HG02852 (cell line): Measurements from ENCODE around the gene PEPD.

Experiments used
- ATAC-seq: cut with Tn5 transposase; IDR thresholded peaks from one replicate; pipeline ENCODE4 v1.9.1; 2021; ENCODE audit warnings: mild to moderate bottlenecking, moderate library complexity; ENCODE audit not compliant: unreplicated experiment

The PEPD gene

DNA sequence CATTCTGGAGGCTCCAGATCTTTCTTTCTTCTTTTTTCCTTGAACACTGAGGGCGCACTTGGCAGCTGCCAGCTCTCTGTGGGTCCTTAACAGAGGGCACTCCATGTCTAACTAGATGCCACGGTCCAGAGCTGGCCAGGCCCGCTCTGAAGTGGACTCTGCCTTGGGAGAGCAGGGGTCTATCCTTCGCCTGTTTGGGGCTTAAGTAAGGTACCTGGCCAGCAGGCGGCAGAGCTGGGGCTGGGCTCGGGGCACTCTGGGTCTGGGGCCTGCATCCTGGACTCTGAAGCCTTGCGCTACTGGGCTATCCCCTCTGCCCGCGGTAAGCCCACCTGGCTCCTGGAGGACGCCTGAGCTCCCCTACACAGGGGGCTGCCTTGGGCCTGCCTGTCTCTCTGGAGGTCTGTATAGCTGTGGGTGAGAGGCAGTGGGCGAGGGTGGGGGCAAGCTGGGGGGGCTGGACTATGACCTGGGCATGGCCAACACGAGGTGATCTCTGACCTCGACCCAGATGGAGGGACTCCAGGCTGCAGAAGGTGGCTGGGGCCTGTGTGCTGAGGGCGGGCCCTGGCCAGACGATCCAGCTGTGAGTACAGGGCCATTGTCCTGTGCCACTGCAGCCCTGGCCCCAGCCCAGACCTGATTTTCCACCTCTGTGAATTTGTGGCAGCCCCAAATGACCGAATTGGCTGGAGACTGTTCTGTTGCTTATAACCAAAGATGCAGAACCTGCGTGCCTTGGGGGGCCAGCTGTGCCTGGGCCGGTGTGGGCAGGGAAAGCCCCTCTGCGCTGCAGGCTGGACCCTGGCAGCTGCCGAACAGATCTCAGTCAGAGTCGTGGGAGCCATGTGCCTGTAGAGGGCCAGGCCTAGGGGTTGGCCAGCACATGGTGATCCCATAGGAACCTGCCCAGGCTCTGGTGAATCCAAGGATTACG, 121.6 kb downstream of the PEPD start:
- no peak for ATAC-seq

DNA sequence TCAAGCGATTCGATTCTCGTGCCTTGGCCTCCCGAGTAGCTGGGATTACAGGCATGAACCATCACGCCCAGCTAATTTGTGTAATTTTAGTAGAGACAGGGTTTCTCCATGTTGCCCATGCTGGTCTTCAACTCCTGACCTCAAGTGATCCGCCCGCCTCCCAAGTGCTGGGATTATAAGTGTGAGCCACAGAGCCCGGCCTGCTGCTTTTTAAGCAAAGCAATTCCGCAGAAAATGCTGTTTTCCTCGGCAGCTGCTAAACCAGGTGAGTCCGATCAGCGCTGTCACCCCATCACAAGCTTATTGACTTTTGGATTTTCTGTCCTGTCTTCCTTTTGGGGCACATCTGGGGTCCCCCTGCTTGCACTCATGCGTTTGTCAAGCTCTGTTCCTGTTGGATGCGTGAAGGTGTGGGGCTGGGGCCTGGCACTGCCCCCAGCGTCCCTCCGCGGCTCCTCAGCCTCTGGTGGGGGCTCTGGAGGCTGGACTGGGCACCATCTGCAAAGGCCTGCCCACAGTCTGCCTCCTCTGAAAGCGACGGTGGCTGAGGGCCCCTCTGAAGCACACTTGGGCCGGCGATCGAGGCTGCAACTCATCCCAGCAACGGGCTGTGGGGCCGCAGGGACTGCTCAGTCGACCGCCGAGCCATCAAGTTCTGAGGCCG, 122.4 kb downstream of the PEPD start:
- ATAC-seq = no peak

DNA sequence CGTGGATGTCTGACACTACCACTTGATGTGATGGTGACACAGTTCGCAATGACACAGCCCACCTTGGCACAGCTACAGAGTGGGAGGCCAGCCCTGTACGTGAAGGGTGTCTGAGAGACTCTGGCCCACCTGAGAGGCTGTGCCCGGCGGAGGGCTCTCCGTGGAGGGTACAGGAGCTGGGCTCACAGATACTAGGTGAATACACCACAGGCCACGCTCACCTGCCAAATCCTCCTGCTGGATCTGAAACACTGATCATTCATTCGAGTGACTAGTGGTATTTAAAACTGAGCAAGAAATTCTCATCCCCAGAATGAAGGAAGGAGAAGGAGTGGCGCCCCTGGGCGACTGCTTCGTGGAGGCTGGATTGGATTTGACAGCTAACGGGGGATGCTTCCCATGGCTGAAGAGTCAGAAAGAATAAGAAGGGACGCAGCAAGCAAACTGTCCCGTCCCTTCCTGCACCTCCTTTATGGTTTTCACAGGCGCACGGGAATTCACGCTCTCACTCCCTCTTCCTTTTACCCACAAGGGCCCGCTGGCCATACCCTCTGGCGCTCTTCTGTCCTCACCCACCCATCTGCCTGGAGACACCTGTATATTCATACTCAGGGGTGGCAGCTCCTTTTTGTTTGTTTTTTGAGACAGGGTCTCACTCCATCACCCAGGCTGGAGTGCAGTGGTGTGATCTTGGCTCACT, 123.1 kb downstream of the PEPD start:
- no peak for ATAC-seq

DNA sequence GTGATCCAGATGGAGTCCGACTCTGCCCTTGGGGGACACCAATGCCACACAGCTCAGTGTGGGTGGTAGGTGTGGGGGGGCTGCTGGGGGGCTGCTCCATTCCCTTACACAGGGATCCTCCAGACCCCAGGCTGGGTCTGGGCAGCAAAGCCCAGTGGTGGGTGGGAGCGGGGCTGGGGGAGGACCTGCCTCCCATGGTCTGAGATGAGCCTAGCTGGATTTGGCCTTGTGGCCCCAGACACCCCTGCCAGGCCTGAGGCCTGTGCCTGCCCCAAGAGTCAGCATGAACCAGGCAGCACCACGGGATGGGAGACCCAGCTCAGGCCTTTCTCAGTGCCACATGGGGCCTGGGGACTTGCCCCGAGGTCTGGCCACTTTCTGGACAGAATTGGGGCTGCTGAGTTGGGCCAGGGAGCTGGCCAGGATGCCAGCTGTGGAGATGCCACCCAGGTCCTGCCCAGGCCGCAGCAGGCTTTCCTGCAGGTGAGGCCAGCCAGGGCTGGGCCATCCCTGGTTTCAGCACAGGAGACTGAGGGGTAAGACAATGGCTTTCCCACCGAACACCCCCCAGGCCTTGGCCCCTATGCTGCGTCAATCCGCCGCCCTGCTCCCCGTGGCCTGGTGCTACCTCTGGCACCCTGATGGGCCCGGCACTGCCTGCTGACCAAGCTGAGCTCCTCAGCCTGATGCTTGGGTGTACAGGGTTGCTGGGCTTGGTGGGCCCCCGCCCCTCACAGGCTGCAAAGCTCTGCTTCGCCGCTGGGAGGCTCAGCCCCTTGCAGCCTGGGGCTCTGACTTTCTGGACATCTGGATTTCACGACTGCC, 123.8 kb downstream of the PEPD start:
- no peak for ATAC-seq

DNA sequence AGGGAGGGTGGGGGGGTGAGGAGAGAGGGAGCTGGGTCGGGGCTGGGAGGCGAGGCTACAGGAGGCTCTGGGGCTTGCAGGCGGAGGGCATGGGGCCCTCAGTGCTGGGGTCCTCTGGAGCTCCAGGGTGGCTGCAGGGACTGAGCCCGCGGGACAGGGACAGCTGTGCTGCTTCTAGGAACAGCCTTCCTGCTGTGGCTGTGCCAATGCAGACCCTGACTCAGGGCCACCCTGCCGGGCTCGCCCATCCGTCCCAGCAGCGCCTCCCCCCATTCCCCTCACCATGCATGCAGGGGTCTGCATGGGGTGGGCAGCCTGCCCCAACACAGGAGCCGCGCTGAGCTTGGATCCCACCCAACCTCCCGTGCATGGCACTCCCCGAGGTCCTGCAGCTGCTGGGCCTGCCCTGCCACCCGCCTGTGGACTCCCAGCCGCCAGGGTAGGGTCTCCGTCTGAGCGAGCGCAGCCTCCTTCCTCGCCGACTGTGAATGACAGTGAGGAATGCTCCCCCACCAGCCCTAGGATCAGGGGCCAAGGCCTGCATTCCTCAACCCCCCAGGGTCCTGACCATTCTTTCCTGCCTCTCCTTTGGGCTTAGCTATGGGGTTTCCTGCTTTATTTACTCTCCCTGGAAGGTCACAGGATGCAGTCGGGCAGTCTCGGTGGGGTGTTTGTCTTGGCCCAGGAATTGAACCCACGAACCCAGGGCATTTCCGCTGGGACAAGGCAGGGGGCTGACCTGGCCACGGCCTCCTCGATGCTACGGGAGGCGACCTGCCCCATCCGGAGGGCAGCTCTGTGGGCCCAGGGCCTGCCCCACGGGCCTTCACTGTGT, 124.7 kb downstream of the PEPD start:
- no peak for ATAC-seq

DNA sequence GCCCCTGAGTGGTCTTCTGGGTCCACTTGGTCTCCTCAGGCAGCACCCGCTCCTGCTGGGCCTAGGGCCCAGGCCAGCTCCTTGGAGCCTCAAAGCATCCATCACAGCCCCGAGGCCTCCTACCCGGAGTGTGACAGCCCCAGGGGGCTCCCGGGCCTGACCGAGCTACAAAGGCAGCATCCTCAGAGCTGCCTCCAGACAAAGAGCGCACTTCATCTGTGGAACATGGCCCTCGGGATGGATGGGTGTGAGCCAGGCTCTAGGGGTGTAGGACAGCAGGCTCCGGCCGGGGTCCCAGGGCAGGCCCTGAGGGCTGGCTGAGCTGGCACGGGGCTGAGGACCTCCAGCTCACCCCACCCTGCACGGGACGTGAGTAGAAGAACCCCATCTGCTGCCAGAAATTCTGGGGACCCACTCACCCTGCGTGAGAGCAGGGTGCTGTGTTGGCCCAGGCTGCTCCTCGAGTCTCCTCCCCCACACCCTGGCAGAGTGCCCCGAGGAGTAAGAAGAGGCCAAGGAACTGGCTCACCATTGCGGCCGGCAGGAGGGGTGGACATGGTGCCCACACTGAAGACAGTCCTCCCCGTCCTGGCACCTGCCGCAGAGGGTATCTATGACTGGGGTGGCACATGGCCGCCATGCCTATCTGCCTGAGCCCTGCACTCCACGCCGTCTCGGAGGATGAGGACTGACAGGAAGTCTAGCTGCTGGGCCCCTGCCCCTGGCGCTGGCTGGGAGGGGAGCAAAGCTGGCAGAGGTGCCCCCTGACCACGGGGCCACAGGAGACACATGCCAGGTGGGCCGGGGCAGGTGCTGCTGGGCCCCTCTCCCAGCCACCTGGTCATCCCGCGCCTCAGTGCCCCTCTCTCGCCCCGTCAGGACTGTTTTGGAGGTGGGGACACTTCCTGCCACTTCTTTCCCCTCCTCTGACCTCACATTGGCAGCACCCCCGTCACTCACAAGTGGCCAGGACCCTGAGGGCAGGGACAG, 125.7 kb downstream of the PEPD start:
- ATAC-seq = no peak

DNA sequence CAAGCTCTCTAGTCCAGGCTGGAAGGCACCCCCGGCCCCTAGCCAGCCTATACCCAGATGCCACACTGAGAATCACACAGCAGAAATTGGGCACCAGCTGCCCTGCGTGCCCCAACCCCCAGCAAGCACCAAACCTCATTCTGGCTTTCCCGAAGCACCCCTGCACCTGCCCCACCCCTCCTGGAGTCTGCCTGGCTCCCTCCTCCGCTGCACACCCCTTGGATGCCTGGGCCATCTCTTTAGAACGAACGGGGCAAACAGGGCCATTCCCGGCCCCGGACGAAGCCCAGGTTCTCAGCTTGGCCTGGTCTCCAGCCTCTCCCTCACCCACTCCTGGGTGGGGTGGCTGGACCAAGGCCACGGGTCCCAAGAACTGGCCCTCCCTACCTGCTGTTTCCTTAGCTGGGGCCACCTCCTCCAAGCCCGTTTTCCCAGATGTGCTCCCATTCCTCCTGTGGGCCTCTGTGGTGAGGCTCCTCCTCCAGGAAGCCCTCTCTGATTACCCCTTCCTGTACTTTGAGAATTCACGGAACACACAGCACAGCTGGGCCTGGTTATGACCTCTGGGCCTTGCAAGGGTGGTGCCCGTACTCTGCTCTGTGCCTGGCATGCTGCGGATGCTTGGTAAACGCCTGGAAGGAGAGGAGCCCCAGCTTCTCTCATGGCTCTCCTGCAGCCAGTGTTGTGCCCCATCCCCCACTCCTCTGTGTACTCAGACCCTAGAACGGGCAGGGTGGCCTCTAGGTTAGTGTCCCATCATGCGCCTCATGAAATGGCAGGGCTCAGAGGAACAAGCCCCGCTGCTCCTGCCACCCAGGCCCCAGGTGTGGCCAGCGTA, 126.6 kb downstream of the PEPD start:
- no peak for ATAC-seq

DNA sequence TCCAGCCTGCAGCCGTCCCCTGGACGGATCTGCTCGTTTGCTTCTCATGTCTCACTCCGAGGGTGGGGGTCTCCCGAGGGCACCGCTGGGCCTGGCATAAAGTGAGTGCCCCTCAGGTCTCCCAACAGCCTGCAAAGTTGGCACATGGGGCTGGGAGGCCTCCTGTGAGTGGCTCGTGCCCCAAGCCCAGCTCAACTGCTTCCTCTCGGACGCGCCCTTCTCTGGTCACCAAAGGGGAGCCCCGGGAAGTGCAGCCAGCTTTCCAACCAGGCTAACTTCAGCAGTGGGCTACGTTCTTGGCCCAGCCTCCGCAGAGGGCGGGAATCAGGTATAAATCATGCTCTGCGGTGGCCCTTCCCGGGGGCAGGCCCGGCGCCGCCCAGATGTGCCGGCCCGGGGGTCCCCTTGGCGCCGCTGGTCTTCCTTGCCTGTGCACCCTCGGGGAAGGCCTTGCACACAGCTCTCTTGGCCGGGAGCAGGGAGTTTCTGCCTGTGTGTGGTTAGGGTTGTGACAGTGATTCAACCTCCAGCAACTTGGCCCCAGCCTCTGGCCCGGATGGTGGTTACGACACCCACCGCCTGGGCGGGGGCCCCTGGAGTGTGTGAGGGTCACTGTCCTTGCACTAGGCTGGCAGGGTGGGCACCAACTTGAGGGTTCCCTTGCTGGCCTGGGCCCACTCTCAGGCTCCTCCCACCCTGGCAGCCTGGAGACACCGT, 127.4 kb downstream of the PEPD start:
- no peak for ATAC-seq

DNA sequence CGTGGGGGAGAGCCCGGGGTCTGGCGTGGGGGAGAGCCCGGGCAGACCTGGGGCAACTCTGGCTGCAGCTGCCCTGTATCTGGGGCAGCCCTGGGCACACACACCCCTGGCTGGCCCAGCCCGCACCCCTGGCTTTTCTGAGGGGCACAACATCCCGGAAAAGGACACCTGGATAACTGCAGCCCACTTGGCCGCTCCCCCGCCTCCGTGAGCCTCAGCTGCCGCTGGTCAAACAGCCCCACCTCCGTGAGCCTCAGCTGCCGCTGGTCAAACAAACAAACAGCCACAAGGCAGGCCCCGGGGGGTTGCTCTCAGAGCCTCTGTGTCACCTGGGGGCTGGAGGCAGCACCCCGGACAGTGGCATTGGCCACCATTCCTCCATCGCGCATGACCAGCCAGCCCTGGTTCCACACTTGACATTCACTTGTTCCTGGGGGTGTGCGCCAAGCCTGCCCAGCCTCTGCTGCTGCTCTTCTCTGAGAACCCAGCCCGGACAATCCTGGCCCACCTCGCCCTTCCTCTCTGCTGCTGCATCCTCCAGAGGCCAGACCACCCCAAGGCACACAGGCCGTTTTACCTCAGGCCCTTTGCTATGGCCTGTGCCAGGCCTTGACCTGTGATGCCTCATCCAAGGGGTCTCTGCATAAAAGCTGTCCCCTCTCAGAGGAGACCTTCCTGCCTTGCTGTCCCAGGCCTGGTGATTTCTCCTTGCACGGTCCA, 128.1 kb downstream of the PEPD start:
- no peak for ATAC-seq

DNA sequence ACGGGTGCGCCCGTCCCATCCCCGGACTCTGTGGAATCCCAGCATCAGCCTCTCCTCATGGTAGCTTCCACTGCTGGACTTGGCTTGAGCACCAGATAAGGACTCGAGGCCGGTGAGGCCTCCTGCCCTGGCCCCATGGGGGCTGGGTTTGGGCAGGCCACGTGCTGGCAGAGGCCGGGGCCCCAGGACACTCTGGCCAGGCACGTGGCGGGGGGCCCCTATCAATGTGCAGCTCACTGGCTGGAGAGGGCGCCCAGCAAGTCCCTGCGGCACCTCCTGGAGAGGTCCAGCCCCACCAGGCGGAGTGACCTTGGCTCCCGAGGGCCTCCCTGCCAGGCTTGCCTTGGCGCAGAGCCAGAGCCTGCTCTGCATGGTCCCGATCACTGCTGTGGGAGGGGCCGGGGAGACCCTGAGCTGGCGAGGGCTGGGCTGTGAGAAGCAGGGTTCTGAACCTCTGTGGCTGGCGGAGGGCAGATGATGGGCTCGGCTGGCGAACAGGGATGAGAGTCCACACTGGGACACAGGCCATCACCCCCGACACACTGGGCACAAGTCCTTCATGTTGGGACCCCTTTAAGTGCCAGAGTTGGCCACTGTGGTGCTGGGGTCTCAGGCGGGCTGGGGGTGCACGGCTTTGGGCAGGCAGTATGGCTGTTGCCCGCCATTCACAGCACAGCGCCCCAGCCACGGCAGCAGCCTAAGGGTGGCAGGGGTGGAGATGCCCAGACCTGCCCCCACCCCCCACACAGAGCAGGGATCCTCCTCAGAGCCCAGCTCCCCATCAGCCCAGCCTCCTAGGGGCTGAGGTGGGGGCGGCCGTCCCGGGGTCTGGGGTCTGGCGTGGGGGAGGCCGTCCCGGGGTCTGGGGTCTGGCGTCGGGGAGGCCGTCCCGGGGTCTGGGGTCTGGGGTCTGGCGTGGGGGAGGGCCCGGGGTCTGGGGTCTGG, 129.0 kb downstream of the PEPD start:
- ATAC-seq = no peak

DNA sequence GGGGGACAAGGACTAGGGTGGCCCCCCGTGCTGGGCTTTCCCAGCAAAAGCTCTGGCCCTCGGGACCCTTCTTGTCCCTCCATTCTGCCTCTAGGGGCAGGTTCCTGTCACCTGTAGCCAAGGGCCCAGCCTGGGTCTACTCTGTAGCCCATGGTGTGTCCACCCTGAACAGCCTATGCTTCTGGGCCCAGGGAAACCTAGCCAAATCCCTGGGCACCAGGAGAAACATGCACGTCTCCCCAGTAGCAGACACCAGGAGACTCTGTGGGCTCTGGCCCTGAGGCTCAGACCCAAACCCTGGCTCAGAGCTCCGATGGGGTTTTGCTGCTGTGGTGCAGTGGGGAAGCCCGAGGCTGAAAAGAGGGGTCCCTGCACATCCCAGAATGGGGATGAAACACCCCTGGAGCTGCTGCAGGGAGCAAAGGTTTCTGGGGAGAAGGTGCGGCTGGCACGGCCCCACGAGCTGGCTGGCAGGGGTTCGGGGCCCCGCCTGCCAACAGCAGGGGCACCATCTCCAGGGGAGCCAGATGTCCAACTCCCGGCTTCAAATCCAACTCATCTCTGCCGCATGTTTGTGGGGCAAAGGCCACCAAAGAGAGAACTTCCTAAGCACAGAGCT, 129.9 kb downstream of the PEPD start:
- no peak for ATAC-seq

DNA sequence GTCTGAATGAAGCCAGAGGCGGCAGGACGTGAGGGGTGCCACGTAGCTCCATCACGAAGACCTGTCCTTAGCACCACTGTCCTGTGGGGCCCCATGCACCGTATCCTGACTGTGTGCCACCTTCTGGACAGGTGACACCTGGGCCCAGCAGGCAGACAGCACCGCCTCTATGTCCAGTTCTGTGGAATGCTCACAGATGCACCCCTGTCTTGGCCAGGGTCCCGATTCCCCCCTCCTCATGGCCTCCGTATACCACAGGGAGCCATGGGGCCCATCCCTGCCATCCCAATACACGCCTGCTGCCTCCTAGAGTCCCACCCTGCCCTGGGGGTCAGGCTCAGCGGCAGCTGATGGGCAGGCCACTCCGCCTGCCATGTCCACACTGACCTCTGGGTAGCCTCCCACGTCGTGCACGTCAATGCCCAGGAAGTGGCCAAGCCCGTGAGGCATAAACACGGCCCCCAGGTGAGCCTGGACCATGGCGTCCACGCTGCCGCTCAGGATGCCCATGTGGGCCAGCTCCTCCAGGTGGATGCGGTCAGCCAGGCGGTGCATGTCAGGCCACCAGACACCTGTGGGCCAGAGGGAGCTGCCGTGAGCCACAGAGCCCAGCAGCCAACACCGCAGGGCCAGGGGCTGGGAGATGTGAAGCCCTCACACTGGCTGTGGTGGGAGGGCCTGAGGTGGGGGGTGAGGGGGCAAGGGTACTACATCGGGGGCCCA, 130.5 kb downstream of the PEPD start:
- ATAC-seq = no peak

DNA sequence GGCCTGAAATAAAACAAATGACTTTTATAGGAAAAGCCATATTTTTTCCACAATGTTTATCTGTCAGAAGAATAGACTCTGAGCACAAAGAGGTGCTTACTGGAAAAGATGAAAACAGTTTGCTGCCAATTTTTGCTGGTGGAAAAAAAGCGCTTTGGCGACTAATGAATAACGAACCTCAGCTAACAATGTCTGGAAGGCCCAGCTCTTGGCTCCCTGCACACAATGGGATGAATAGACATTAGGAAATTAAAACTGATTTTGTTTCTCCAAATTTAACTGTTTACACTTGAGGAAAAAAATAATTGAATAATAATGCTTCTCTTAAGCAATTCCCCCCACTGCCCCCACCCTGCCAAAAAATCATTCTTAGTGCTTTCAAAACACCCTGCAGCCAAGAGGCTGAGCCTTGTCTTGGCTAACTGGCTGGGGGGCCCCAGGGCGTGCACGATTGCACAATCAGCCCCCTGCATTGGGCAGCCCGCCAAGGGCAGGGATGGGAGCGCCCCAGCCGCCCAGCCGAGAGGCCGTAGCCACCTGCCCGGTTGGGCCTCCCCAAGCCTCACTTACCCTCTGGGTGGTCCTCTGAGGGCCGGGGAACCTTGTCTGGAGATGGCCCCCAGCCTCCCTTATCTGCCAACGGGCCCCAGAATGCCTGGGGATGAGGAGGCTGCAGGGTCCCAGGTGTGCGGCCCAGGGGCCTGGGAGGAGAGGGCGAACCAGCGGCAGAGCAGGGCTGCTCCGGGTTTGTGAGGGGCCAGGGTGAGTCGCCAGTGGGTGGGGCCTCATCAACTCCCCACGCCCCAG, 131.3 kb downstream of the PEPD start:
- no peak for ATAC-seq
